H9 (cell line): ENCODE measurements around the gene ZMYM3. TPM values are rescaled to one million over a fixed set of nuclear protein-coding genes. Genes with fewer than 3 reads are reported as not detected.

Source experiments
- DNase-seq: peaks from one replicate; pipeline ENCODE4 v3.0.0-alpha.2; 2017
- H2AFZ ChIP-seq: one replicate; pipeline ENCODE4 v1.6.1; 2013; ENCODE audit warnings: mild to moderate bottlenecking, low read length, control low read depth, moderate library complexity
- H2AK5ac ChIP-seq: 2 replicates; pipeline ENCODE4 v1.6.1; 2013; ENCODE audit warnings: low read length, control low read depth, mixed read lengths; ENCODE audit not compliant: insufficient read length
- H2BK120ac ChIP-seq: one replicate; pipeline ENCODE4 v1.6.1; 2013; ENCODE audit warnings: low read depth, mild to moderate bottlenecking, low read length, control low read depth, inconsistent platforms; ENCODE audit not compliant: poor library complexity, severe bottlenecking
- H2BK12ac ChIP-seq: 2 replicates; pipeline ENCODE4 v1.6.1; 2013; ENCODE audit warnings: low read length, control low read depth, mixed read lengths, low read depth; ENCODE audit not compliant: insufficient read length
- H2BK15ac ChIP-seq: 2 replicates; pipeline ENCODE4 v1.6.1; 2013; ENCODE audit warnings: low read depth, low read length, control low read depth
- H2BK20ac ChIP-seq: one replicate; pipeline ENCODE4 v1.6.1; 2013; ENCODE audit warnings: low read depth, mild to moderate bottlenecking, low read length, control low read depth, inconsistent platforms; ENCODE audit not compliant: poor library complexity, severe bottlenecking
- H2BK5ac ChIP-seq: 2 replicates; pipeline ENCODE4 v1.6.1; 2013; ENCODE audit warnings: low read length, control low read depth, mixed read lengths; ENCODE audit not compliant: insufficient read length
- H3K14ac ChIP-seq: 2 replicates; pipeline ENCODE4 v1.6.1; 2013; ENCODE audit warnings: low read length, control low read depth; ENCODE audit not compliant: insufficient read depth
- H3K18ac ChIP-seq: 2 replicates; pipeline ENCODE4 v1.6.1; 2013; ENCODE audit warnings: low read depth, mild to moderate bottlenecking, mixed read lengths, low read length, control low read depth; ENCODE audit not compliant: insufficient read length
- H3K23ac ChIP-seq: 2 replicates; pipeline ENCODE4 v1.6.1; 2013; ENCODE audit warnings: low read length, control low read depth, mixed read lengths, low read depth; ENCODE audit not compliant: insufficient read length
- H3K23me2 ChIP-seq: 2 replicates; pipeline ENCODE4 v1.6.1; 2013; ENCODE audit warnings: low read depth, mild to moderate bottlenecking, mixed read lengths, low read length, control low read depth; ENCODE audit not compliant: insufficient read length, poor library complexity, severe bottlenecking
- H3K27ac ChIP-seq: 2 replicates; pipeline ENCODE4 v1.5.1; 2013; ENCODE audit warnings: low read length, control low read depth, mixed read lengths, low read depth; ENCODE audit not compliant: insufficient read length
- H3K27me3 ChIP-seq: 2 replicates; pipeline ENCODE4 v1.6.1; 2013; ENCODE audit warnings: low read length, control low read depth, inconsistent platforms; ENCODE audit not compliant: insufficient read depth
- H3K4ac ChIP-seq: 2 replicates; pipeline ENCODE4 v1.6.1; 2013; ENCODE audit warnings: low read depth, mild to moderate bottlenecking, control low read depth, inconsistent platforms, low read length, moderate library complexity
- H3K4me1 ChIP-seq: 2 replicates; pipeline ENCODE4 v1.6.1; 2013; ENCODE audit warnings: low read length, control low read depth, inconsistent platforms; ENCODE audit not compliant: insufficient read depth
- H3K4me2 ChIP-seq: 2 replicates; pipeline ENCODE4 v1.6.1; 2013; ENCODE audit warnings: low read length, control low read depth, mixed read lengths; ENCODE audit not compliant: insufficient read length, insufficient read depth
- H3K56ac ChIP-seq: 2 replicates; pipeline ENCODE4 v1.6.1; 2013; ENCODE audit warnings: low read depth, mild to moderate bottlenecking, mixed read lengths, low read length, control low read depth; ENCODE audit not compliant: insufficient read length
- H3K79me1 ChIP-seq: 2 replicates; pipeline ENCODE4 v1.6.1; 2013; ENCODE audit warnings: low read depth, mild to moderate bottlenecking, moderate library complexity, low read length, control low read depth, inconsistent platforms; ENCODE audit not compliant: insufficient read depth, poor library complexity, severe bottlenecking
- H3K79me2 ChIP-seq: 2 replicates; pipeline ENCODE4 v1.6.1; 2013; ENCODE audit warnings: low read length, control low read depth, inconsistent platforms; ENCODE audit not compliant: insufficient read depth
- H3K9ac ChIP-seq: 2 replicates; pipeline ENCODE4 v1.6.1; 2013; ENCODE audit warnings: low read length, control low read depth, mixed read lengths; ENCODE audit not compliant: insufficient read length; ENCODE audit errors: extremely low read depth
- H3K9me3 ChIP-seq: one replicate; pipeline ENCODE4 v1.6.1; 2013; ENCODE audit warnings: low read depth, low read length, inconsistent platforms; ENCODE audit not compliant: control insufficient read depth
- H3T11ph ChIP-seq: one replicate; pipeline ENCODE4 v1.6.1; 2013; ENCODE audit warnings: mild to moderate bottlenecking, low read length, control low read depth, inconsistent platforms
- H4K20me1 ChIP-seq: one replicate; pipeline ENCODE4 v1.6.1; 2013; ENCODE audit not compliant: control insufficient read depth, insufficient read length, insufficient read depth
- H4K5ac ChIP-seq: 2 replicates; pipeline ENCODE4 v1.6.1; 2013; ENCODE audit warnings: low read depth, mild to moderate bottlenecking, mixed read lengths, low read length, control low read depth; ENCODE audit not compliant: insufficient read length
- H4K8ac ChIP-seq: replicated peaks from 2 replicates; pipeline ENCODE4 v1.6.1; 2013; ENCODE audit warnings: low read length, control low read depth, mixed read lengths, low read depth; ENCODE audit not compliant: insufficient read length
- H4K91ac ChIP-seq: 2 replicates; pipeline ENCODE4 v1.6.1; 2013; ENCODE audit warnings: low read depth, mild to moderate bottlenecking, moderate library complexity, mixed read lengths, low read length, control low read depth; ENCODE audit not compliant: insufficient read length
- H3K27ac Mint-ChIP-seq, 3 experiments: 2 replicates in 2 of 3; 3 replicates in 1 of 3; pipeline ENCODE4 v1.8.0; 2020 to 2021; ENCODE audit warnings: mixed read lengths in 3 of 3, mild to moderate bottlenecking in 1 of 3, moderate library complexity in 1 of 3
- H3K27me3 Mint-ChIP-seq: 2 replicates; pipeline ENCODE4 v1.8.0; 2021; ENCODE audit warnings: low read depth, mild to moderate bottlenecking, moderate library complexity, mixed read lengths
- H3K36me3 Mint-ChIP-seq, 3 experiments: 2 replicates in 2 of 3; 3 replicates in 1 of 3; pipeline ENCODE4 v1.8.0; 2020 to 2021; ENCODE audit warnings: low read depth in 3 of 3, mixed read lengths in 3 of 3; ENCODE audit not compliant: insufficient read depth in 1 of 3
- H3K4me1 Mint-ChIP-seq, 2 experiments: 2 replicates each; pipeline ENCODE4 v1.8.0; 2020; ENCODE audit warnings: mixed read lengths in 2 of 2
- H3K4me3 Mint-ChIP-seq, 2 experiments: 2 replicates in 1 of 2; 3 replicates in 1 of 2; pipeline ENCODE4 v1.8.0; 2020 to 2021; ENCODE audit warnings: mild to moderate bottlenecking in 2 of 2, mixed read lengths in 2 of 2, moderate library complexity in 1 of 2
- H3K9me3 Mint-ChIP-seq, 2 experiments: 2 replicates in 1 of 2; 3 replicates in 1 of 2; pipeline ENCODE4 v1.8.0; 2020; ENCODE audit warnings: mild to moderate bottlenecking in 2 of 2, mixed read lengths in 2 of 2, moderate library complexity in 1 of 2
- WGBS: extraction: QIAGEN DNeasy Blood & Tissue Kit; methylation state at CpG from one replicate; pipeline ENCODE4 v1.1.7; 2013; ENCODE audit warnings: missing lambda C conversion rate, low lambda C conversion rate, mixed read lengths; ENCODE audit not compliant: insufficient read length; ENCODE audit errors: extremely low coverage; 5-methylcytosine and 5-hydroxymethylcytosine counted together
- total RNA-seq: library from RNA; stranded (reverse); gene quantifications from 2 replicates; pipeline ENCODE4 v1.2.1, GENCODE V29; 2021
- TF ChIP-seq, protein P1 (sequence below): fragments of 200-600 bp; sonication (generic); conservative IDR thresholded peaks from 3 replicates; pipeline ENCODE4 v1.8.0; 2021; ENCODE audit warnings: antibody characterized with exemption, mild to moderate bottlenecking

ZMYM3 gene
- total RNA-seq, 1 experiment from 2014 or later, result 86.5 TPM

- H3K27ac Mint-ChIP-seq, result no peak overlapping the region
- no peak overlapping the region for H3K4ac ChIP-seq
Observed at GRCh38 chrX:71235482-71235881, 18.5 kb downstream of the ZMYM3 start.

More at GRCh38 chrX:71235482-71235881, 18.5 kb downstream of the ZMYM3 start:
- Mint-ChIP-seq H3K27me3 (no peaks in the 10 kb centered on the region), H3K4me3 (peak overlapping the region in 1 of 2 experiments; percentile 37; a peak in 2 of 5 replicates), H3K36me3 (peaks cover 9 to 14% (median 14%) of the 10 kb centered on the region in 3 experiments), H3K9me3 (peaks cover 59 to 71% of the 10 kb centered on the region in 2 experiments), H3K4me1 (peaks cover 10 to 13% of the 10 kb centered on the region in 2 experiments)
- Histone ChIP-seq H2BK120ac (no peak overlapping the region), H3K4me2 (no peak overlapping the region), H3K18ac (no peak overlapping the region), H2BK5ac (no peak overlapping the region), H2AFZ (no peak overlapping the region), H3K4me1 (no peaks in the 10 kb centered on the region), H2AK5ac (no peak overlapping the region), H3K27ac (no peak overlapping the region), H4K5ac (no peak overlapping the region), H2BK12ac (no peak overlapping the region), H4K20me1 (no peaks in the 10 kb centered on the region), H3K9me3 (peaks cover 22% of the 10 kb centered on the region), H3K14ac (no peak overlapping the region), H3T11ph (no peak overlapping the region), H2BK15ac (no peak overlapping the region), H3K79me1 (no peaks in the 10 kb centered on the region), H2BK20ac (no peak overlapping the region), H4K8ac (no peak overlapping the region), H3K23ac (no peak overlapping the region), H3K9ac (no peak overlapping the region), H3K27me3 (no peaks in the 10 kb centered on the region), H3K79me2 (no peaks in the 10 kb centered on the region), H3K23me2 (no peaks in the 10 kb centered on the region), H4K91ac (no peak overlapping the region), H3K56ac (no peak overlapping the region)
- WGBS, result no CpG with 5 or more reads among the region's 3 CpGs
- TF ChIP-seq, protein P1, sequence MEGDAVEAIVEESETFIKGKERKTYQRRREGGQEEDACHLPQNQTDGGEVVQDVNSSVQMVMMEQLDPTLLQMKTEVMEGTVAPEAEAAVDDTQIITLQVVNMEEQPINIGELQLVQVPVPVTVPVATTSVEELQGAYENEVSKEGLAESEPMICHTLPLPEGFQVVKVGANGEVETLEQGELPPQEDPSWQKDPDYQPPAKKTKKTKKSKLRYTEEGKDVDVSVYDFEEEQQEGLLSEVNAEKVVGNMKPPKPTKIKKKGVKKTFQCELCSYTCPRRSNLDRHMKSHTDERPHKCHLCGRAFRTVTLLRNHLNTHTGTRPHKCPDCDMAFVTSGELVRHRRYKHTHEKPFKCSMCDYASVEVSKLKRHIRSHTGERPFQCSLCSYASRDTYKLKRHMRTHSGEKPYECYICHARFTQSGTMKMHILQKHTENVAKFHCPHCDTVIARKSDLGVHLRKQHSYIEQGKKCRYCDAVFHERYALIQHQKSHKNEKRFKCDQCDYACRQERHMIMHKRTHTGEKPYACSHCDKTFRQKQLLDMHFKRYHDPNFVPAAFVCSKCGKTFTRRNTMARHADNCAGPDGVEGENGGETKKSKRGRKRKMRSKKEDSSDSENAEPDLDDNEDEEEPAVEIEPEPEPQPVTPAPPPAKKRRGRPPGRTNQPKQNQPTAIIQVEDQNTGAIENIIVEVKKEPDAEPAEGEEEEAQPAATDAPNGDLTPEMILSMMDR, result no peak
- no peak for DNase-seq
